ENCODE measurements around the gene FIGNL1. TPM values are rescaled to one million over a fixed set of nuclear protein-coding genes. Genes with fewer than 3 reads are reported as not detected.

The FIGNL1 gene
- total RNA-seq, 1 donor from 2014 or later, result 7.6 TPM

- H3K27me3 Mint-ChIP-seq (ENCODE audit: unreplicated experiment), result peaks cover 28% of the 10 kb centered on the region
- DNase-seq (ENCODE audit: extremely low spot score, unreplicated experiment), result no peak
- H3K27ac Mint-ChIP-seq (ENCODE audit: unreplicated experiment), result no peak overlapping the region
- H3K4me3 Mint-ChIP-seq (ENCODE audit: unreplicated experiment), result no peak overlapping the region
- no peaks in the 10 kb centered on the region for H3K9me3 Mint-ChIP-seq (ENCODE audit: unreplicated experiment)
- H3K4me1 Mint-ChIP-seq (ENCODE audit: unreplicated experiment), result no peaks in the 10 kb centered on the region
- H3K36me3 Mint-ChIP-seq (ENCODE audit: unreplicated experiment), result no peaks in the 10 kb centered on the region
- no peak for TF ChIP-seq CTCF (IDR thresholded peaks at IDR 0.05)
Measured at GRCh38 chr7:50399206-50399605, 50.9 kb downstream of the FIGNL1 start.

GRCh38 chr7:50397971-50398324 lies 52.2 kb downstream of the FIGNL1 start:
- no peak for DNase-seq (ENCODE audit: extremely low spot score, unreplicated experiment)
- Mint-ChIP-seq H3K36me3 (ENCODE audit: unreplicated experiment) (no peaks in the 10 kb centered on the region), H3K27ac (ENCODE audit: unreplicated experiment) (no peak overlapping the region), H3K27me3 (ENCODE audit: unreplicated experiment) (peaks cover 20% of the 10 kb centered on the region), H3K4me3 (ENCODE audit: unreplicated experiment) (no peak overlapping the region), H3K9me3 (ENCODE audit: unreplicated experiment) (no peaks in the 10 kb centered on the region), H3K4me1 (ENCODE audit: unreplicated experiment) (no peaks in the 10 kb centered on the region)
- TF ChIP-seq CTCF (IDR thresholded peaks at IDR 0.05), result no peak

- TF ChIP-seq CTCF (IDR thresholded peaks at IDR 0.05), result no peak
- Mint-ChIP-seq H3K27me3 (ENCODE audit: unreplicated experiment) (peaks cover 23% of the 10 kb centered on the region), H3K27ac (ENCODE audit: unreplicated experiment) (no peak overlapping the region), H3K9me3 (ENCODE audit: unreplicated experiment) (no peaks in the 10 kb centered on the region), H3K36me3 (ENCODE audit: unreplicated experiment) (no peaks in the 10 kb centered on the region), H3K4me1 (ENCODE audit: unreplicated experiment) (no peaks in the 10 kb centered on the region), H3K4me3 (ENCODE audit: unreplicated experiment) (no peak overlapping the region)
- DNase-seq (ENCODE audit: extremely low spot score, unreplicated experiment), result no peak
Measured at GRCh38 chr7:50397320-50397970, 52.7 kb downstream of the FIGNL1 start.

GRCh38 chr7:50396856-50397255 lies 53.3 kb downstream of the FIGNL1 start:
- Mint-ChIP-seq H3K9me3 (ENCODE audit: unreplicated experiment) (no peaks in the 10 kb centered on the region), H3K27me3 (ENCODE audit: unreplicated experiment) (peaks cover 26% of the 10 kb centered on the region), H3K36me3 (ENCODE audit: unreplicated experiment) (no peaks in the 10 kb centered on the region), H3K4me1 (ENCODE audit: unreplicated experiment) (no peaks in the 10 kb centered on the region), H3K27ac (ENCODE audit: unreplicated experiment) (no peak overlapping the region), H3K4me3 (ENCODE audit: unreplicated experiment) (no peak overlapping the region)
- no peak for DNase-seq (ENCODE audit: extremely low spot score, unreplicated experiment)
- TF ChIP-seq CTCF (IDR thresholded peaks at IDR 0.05), result no peak

- DNase-seq (ENCODE audit: extremely low spot score, unreplicated experiment), result no peak
- Mint-ChIP-seq H3K4me3 (ENCODE audit: unreplicated experiment) (no peak overlapping the region), H3K27ac (ENCODE audit: unreplicated experiment) (no peak overlapping the region), H3K27me3 (ENCODE audit: unreplicated experiment) (peaks cover 28% of the 10 kb centered on the region), H3K9me3 (ENCODE audit: unreplicated experiment) (no peaks in the 10 kb centered on the region), H3K36me3 (ENCODE audit: unreplicated experiment) (no peaks in the 10 kb centered on the region), H3K4me1 (ENCODE audit: unreplicated experiment) (no peaks in the 10 kb centered on the region)
- no peak for TF ChIP-seq CTCF (IDR thresholded peaks at IDR 0.05)
Measured at GRCh38 chr7:50394315-50394714, 55.8 kb downstream of the FIGNL1 start.

Other genes starting within 250 kb of the FIGNL1 start
- gene IKZF1, start 145.6 kb downstream of the FIGNL1 start, total RNA-seq, result not detected in 2 replicates
- gene DDC, start 115.1 kb upstream of the FIGNL1 start, total RNA-seq, result not detected in 2 replicates